Progenitor cell of endocrine pancreas (in vitro differentiated cells): Measurements from ENCODE around the gene TMEFF2. TPM values are rescaled to one million over a fixed set of nuclear protein-coding genes. Genes with fewer than 3 reads are reported as not detected.

ENCODE experiments used
- DNase-seq: peaks from one replicate; pipeline ENCODE4 v3.0.0; 2021; ENCODE audit warnings: low spot score; ENCODE audit not compliant: unreplicated experiment
- H3K27ac Mint-ChIP-seq: 2 replicates; pipeline ENCODE4 v1.8.0; 2021; ENCODE audit warnings: mild to moderate bottlenecking, moderate library complexity, mixed read lengths
- H3K27me3 Mint-ChIP-seq: 2 replicates; pipeline ENCODE4 v1.8.0; 2021; ENCODE audit warnings: mixed read lengths
- H3K36me3 Mint-ChIP-seq: 2 replicates; pipeline ENCODE4 v1.8.0; 2022; ENCODE audit warnings: mixed read lengths; ENCODE audit not compliant: insufficient read depth
- H3K4me1 Mint-ChIP-seq: 2 replicates; pipeline ENCODE4 v1.8.0; 2021; ENCODE audit warnings: low read depth, mixed read lengths
- H3K4me3 Mint-ChIP-seq: 2 replicates; pipeline ENCODE4 v1.8.0; 2021; ENCODE audit warnings: low read depth, mild to moderate bottlenecking, moderate library complexity, mixed read lengths
- H3K9me3 Mint-ChIP-seq: 2 replicates; pipeline ENCODE4 v1.8.0; 2021; ENCODE audit warnings: low read depth, mixed read lengths
- total RNA-seq: library from RNA; stranded (reverse); gene quantifications from 2 replicates; pipeline ENCODE4 v1.2.1, GENCODE V29; 2021
- TF ChIP-seq, protein P1 (sequence below): fragments of 200-600 bp; sonication (generic); IDR thresholded peaks from one replicate; pipeline ENCODE4 v1.5.0; 2021; ENCODE audit warnings: antibody characterized with exemption, mild to moderate bottlenecking; ENCODE audit not compliant: unreplicated experiment

The TMEFF2 gene
- total RNA-seq, 1 donor from 2014 or later, result 0.50 TPM

DNA sequence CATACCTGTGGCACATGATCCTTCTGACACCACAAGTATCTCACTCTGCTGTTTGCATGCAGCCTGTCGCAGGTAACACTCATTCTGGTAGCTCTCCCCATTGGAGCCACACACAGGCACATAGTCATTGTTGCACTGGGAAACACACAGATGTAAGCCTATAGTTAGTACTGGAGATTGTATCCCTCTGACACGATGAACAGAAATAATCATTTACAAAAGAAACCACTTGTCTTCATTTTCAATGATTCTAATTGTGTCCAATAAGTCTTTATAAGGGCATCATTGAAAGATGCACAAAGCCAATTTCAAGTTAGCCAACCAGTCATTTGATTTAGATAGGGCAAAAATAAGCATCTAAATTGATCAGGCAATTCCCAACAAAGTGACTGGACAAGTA is 10.4 kb downstream of the TMEFF2 start:
- Mint-ChIP-seq H3K27ac (no peak overlapping the region), H3K27me3 (peaks cover 14% of the 10 kb centered on the region)
- TF ChIP-seq, protein P1, sequence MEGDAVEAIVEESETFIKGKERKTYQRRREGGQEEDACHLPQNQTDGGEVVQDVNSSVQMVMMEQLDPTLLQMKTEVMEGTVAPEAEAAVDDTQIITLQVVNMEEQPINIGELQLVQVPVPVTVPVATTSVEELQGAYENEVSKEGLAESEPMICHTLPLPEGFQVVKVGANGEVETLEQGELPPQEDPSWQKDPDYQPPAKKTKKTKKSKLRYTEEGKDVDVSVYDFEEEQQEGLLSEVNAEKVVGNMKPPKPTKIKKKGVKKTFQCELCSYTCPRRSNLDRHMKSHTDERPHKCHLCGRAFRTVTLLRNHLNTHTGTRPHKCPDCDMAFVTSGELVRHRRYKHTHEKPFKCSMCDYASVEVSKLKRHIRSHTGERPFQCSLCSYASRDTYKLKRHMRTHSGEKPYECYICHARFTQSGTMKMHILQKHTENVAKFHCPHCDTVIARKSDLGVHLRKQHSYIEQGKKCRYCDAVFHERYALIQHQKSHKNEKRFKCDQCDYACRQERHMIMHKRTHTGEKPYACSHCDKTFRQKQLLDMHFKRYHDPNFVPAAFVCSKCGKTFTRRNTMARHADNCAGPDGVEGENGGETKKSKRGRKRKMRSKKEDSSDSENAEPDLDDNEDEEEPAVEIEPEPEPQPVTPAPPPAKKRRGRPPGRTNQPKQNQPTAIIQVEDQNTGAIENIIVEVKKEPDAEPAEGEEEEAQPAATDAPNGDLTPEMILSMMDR, result no peak

DNA sequence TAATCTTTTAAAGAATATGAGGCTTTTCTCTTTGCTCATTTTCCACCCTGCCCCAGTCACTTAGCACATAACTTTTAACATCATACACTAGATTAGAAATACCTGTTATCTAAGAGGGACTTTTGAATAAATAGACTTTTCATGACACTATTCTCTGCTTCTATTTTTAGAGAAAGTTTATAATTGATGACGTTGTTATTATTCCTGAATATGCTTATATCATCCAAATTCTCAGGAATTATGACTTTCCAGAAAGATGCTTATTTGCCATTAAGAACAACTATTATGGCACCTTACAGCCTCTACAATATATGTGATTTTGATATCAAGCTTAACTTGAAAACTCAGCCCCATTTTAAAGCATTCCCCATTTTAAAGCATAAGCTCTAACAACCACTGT is 11.4 kb downstream of the TMEFF2 start:
- peaks cover 14% of the 10 kb centered on the region for H3K27me3 Mint-ChIP-seq
- no peaks in the 10 kb centered on the region for H3K9me3 Mint-ChIP-seq
- no peaks in the 10 kb centered on the region for H3K4me1 Mint-ChIP-seq
- no peak for DNase-seq
- no peak overlapping the region for H3K4me3 Mint-ChIP-seq
- TF ChIP-seq, protein P1, result no peak
- H3K36me3 Mint-ChIP-seq, result no peaks in the 10 kb centered on the region
- no peak overlapping the region for H3K27ac Mint-ChIP-seq

More for the DNA sequence above, 10.4 kb downstream of the TMEFF2 start:
- Mint-ChIP-seq H3K36me3 (no peaks in the 10 kb centered on the region), H3K9me3 (no peaks in the 10 kb centered on the region), H3K4me1 (no peaks in the 10 kb centered on the region), H3K4me3 (no peak overlapping the region)
- DNase-seq, result no peak

DNA sequence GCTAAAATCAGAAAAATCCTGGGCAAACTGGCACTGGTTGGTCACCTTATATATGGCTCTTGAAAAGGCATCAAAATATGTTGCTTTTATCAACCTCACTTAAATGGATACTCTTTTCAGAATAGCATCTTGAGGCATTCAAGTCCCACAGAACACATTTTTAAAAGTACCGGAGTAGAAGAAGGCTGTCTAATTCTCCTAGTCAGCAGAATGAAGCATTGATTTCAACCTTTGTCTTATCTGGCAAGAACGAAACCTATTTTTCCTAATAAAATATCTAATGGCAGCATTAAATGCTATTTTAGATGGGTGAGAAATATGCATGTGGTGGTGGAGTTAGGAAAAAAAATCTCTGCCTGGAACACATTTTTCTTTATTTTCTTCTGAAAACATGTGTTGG is 27.8 kb downstream of the TMEFF2 start:
- no peak overlapping the region for H3K4me3 Mint-ChIP-seq
- no peak for DNase-seq
- H3K36me3 Mint-ChIP-seq, result no peaks in the 10 kb centered on the region
- H3K27me3 Mint-ChIP-seq, result peaks cover 12% of the 10 kb centered on the region
- peaks cover 3% of the 10 kb centered on the region for H3K4me1 Mint-ChIP-seq
- no peak overlapping the region for H3K27ac Mint-ChIP-seq
- TF ChIP-seq, protein P1, result no peak
- no peaks in the 10 kb centered on the region for H3K9me3 Mint-ChIP-seq

DNA sequence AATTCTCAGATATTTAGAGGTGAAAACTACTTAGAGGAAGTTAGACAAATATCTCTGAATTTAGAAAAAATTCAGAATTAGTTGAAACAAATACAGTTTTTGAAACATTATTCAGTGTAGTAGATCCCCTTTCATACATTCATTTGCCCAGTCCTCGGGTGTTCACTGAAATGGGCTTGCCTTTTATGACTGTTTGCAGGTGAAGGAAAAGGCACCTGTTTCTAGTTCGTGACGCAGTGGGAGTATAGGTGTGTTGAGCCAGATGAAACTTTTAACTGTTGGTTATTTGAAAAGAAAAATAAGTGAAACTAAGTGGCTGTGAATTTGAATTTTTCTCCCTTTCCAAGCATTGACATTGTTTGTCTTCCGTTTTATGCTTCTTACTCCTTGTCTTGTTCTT is 28.9 kb downstream of the TMEFF2 start:
- TF ChIP-seq, protein P1, result no peak
- H3K4me1 Mint-ChIP-seq, result peaks cover 3% of the 10 kb centered on the region
- H3K27ac Mint-ChIP-seq, result no peak overlapping the region
- H3K4me3 Mint-ChIP-seq, result no peak overlapping the region
- no peaks in the 10 kb centered on the region for H3K9me3 Mint-ChIP-seq
- no peaks in the 10 kb centered on the region for H3K36me3 Mint-ChIP-seq
- DNase-seq, result no peak
- H3K27me3 Mint-ChIP-seq, result peaks cover 5% of the 10 kb centered on the region

DNA sequence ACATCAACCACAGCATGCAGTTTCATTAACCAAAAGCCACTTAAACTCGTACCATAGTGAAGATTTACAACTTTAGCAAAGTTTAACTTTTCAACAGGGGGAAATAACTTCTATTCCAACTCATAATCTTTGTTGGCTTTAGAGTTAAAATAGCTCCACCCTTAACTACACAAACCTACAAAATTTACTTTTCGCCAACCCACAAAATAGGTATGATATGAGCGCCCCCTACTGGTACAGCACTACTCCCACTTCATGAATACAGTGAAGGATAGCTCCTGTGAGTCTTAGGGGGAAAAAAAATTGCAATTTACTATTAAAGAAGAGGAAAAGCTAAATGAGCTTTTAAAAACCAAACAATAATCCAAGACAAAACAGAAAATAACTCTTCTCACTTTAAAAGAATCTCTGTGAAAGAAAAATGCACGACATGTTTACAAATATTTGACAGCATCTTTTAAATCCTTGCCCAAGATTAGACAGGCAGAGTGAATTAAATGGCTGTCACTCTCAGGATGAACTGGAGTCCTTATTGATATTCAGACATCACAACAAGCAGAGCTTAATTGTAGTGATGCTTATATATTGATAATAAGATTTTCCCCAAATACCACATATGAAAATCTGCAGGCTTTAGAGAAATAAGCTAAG is 32.2 kb downstream of the TMEFF2 start:
- Mint-ChIP-seq H3K27me3 (peaks cover 5% of the 10 kb centered on the region), H3K4me1 (peaks cover 3% of the 10 kb centered on the region), H3K36me3 (no peaks in the 10 kb centered on the region), H3K9me3 (no peaks in the 10 kb centered on the region), H3K27ac (no peak overlapping the region), H3K4me3 (no peak overlapping the region)
- TF ChIP-seq, protein P1, result peak; percentile 99
- DNase-seq, result peak; percentile 47
